ENCODE results near the gene CCDC148.

CCDC148 gene

GRCh38 chr2:158189526-158189925 is 267.0 kb downstream of the CCDC148 start:
- H3K4me3 Mint-ChIP-seq = no peak overlapping the region

DNA sequence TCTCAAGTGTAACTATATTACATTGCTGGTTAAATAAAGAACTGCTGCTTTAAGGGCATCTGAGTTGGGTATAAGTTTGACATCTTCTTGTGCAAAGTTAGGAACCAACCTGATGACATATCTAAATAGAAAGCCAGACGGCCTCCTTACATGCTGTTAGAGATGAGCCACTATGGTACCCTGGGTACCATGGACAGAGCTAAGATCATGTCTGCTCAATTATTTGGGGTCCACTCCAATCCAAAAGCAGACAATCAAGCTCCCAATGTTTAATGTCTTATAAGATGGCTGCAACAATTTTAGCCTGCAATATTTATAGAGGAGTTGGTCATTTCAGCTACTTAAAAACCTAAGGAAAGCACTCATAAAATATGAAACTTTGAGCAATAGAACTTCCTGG is 268.6 kb downstream of the CCDC148 start:
- Mint-ChIP-seq H3K4me3 (no peak overlapping the region), H3K9me3 (no peaks in the 10 kb centered on the region), H3K36me3 (ENCODE audit: insufficient read depth) (no peaks in the 10 kb centered on the region), H3K27me3 (no peaks in the 10 kb centered on the region), H3K4me1 (ENCODE audit: low read depth in 2 of 2) (peaks cover 1 to 5% of the 10 kb centered on the region in 2 donors), H3K27ac (no peak overlapping the region)
- DNase-seq (no peak), ATAC-seq (replicated peaks) (no peak)

More at GRCh38 chr2:158189526-158189925, 267.0 kb downstream of the CCDC148 start:
- no peaks in the 10 kb centered on the region for H3K36me3 Mint-ChIP-seq (ENCODE audit: insufficient read depth)
- no peak overlapping the region for H3K27ac Mint-ChIP-seq
- peaks cover 1 to 5% of the 10 kb centered on the region in 2 donors for H3K4me1 Mint-ChIP-seq (ENCODE audit: low read depth in 2 of 2)
- ATAC-seq (replicated peaks) (no peak), DNase-seq (no peak)
- no peaks in the 10 kb centered on the region for H3K9me3 Mint-ChIP-seq
- H3K27me3 Mint-ChIP-seq = no peaks in the 10 kb centered on the region

- ATAC-seq (replicated peaks) (no peak), DNase-seq (no peak)
- no peaks in the 10 kb centered on the region for H3K9me3 Mint-ChIP-seq
- H3K27me3 Mint-ChIP-seq = peaks cover 9 to 21% of the 10 kb centered on the region in 2 donors
- no peak overlapping the region for H3K27ac Mint-ChIP-seq
- no peak overlapping the region for H3K4me3 Mint-ChIP-seq
- no peaks in the 10 kb centered on the region for H3K36me3 Mint-ChIP-seq (ENCODE audit: insufficient read depth)
- H3K4me1 Mint-ChIP-seq (ENCODE audit: low read depth in 2 of 2) = peaks cover 0 to 1% of the 10 kb centered on the region in 2 donors
Measured at GRCh38 chr2:158184556-158185343, 271.8 kb downstream of the CCDC148 start.

DNA sequence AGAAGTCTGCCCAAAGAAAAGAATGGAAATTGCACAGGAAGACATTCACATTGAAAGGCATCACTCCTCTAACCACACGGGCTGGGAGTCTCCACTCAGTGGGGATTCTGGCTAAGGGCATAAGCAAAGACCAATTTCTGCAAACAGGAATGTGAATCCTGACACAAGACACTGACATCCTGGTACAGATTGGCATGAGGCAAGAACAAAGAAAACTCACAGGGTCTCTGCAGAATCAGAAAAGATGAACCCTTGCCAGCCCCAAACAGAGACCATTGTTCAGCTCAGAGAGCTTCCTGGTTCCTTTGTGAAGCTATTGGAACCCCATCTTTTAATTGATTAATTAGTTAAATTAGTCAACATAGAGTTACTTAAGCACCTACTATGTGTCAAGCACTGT is 272.6 kb downstream of the CCDC148 start:
- no peaks in the 10 kb centered on the region for H3K4me1 Mint-ChIP-seq (ENCODE audit: low read depth in 2 of 2)
- H3K4me3 Mint-ChIP-seq = no peak overlapping the region
- peaks cover 10 to 21% of the 10 kb centered on the region in 2 donors for H3K27me3 Mint-ChIP-seq
- no peaks in the 10 kb centered on the region for H3K9me3 Mint-ChIP-seq
- H3K27ac Mint-ChIP-seq = no peak overlapping the region
- DNase-seq (no peak), ATAC-seq (replicated peaks) (no peak)
- no peaks in the 10 kb centered on the region for H3K36me3 Mint-ChIP-seq (ENCODE audit: insufficient read depth)

- Mint-ChIP-seq H3K4me1 (ENCODE audit: low read depth in 2 of 2) (no peaks in the 10 kb centered on the region), H3K4me3 (no peak overlapping the region), H3K27me3 (peaks cover 10 to 21% of the 10 kb centered on the region in 2 donors), H3K36me3 (ENCODE audit: insufficient read depth) (no peaks in the 10 kb centered on the region), H3K9me3 (no peaks in the 10 kb centered on the region), H3K27ac (no peak overlapping the region)
- no peak for DNase-seq
- ATAC-seq (replicated peaks) = no peak
Measured at GRCh38 chr2:158182676-158183295, 273.8 kb downstream of the CCDC148 start.

GRCh38 chr2:158181171-158181570 is 275.4 kb downstream of the CCDC148 start:
- H3K4me3 Mint-ChIP-seq = no peak overlapping the region
- no peaks in the 10 kb centered on the region for H3K36me3 Mint-ChIP-seq (ENCODE audit: insufficient read depth)
- H3K4me1 Mint-ChIP-seq (ENCODE audit: low read depth in 2 of 2) = no peaks in the 10 kb centered on the region
- ATAC-seq (replicated peaks) (no peak), DNase-seq (no peak)
- no peak overlapping the region for H3K27ac Mint-ChIP-seq
- H3K27me3 Mint-ChIP-seq = peaks cover 10 to 21% of the 10 kb centered on the region in 2 donors
- H3K9me3 Mint-ChIP-seq = no peaks in the 10 kb centered on the region

GRCh38 chr2:158179660-158180059 is 276.9 kb downstream of the CCDC148 start:
- H3K27ac Mint-ChIP-seq = no peak overlapping the region
- ATAC-seq (replicated peaks) (no peak), DNase-seq (no peak)
- H3K36me3 Mint-ChIP-seq (ENCODE audit: insufficient read depth) = no peaks in the 10 kb centered on the region
- no peaks in the 10 kb centered on the region for H3K9me3 Mint-ChIP-seq
- H3K4me3 Mint-ChIP-seq = no peak overlapping the region
- peaks cover 21 to 22% of the 10 kb centered on the region in 2 donors for H3K27me3 Mint-ChIP-seq
- H3K4me1 Mint-ChIP-seq (ENCODE audit: low read depth in 2 of 2) = no peaks in the 10 kb centered on the region

DNA sequence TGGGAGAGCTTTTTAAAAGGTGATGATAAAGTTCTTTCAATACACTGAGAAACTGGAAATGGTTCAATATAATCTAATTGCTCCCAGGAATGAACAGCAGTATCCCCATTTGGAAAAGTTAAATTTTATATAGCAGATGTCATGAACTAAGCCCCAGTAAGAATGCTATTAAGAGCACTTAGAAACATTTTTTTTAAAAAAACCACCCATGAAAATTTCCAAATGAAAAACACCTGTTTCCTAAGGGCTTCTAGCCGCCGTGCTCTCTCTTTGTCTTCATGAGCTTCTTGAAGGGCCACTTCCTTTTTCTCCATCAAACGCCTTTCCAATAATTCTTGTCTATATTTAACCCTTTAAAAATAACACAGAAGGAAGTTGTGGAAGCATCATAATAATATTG is 277.9 kb downstream of the CCDC148 start:
- Mint-ChIP-seq H3K27ac (no peak overlapping the region), H3K36me3 (ENCODE audit: insufficient read depth) (no peaks in the 10 kb centered on the region), H3K27me3 (peaks cover 21 to 22% of the 10 kb centered on the region in 2 donors), H3K4me3 (no peak overlapping the region), H3K4me1 (ENCODE audit: low read depth in 2 of 2) (no peaks in the 10 kb centered on the region), H3K9me3 (no peaks in the 10 kb centered on the region)
- no peak for DNase-seq
- no peak for ATAC-seq (replicated peaks)

- no peaks in the 10 kb centered on the region for H3K4me1 Mint-ChIP-seq (ENCODE audit: low read depth in 2 of 2)
- no peak for ATAC-seq (replicated peaks)
- no peaks in the 10 kb centered on the region for H3K36me3 Mint-ChIP-seq (ENCODE audit: insufficient read depth)
- H3K27me3 Mint-ChIP-seq = peaks cover 3 to 21% of the 10 kb centered on the region in 2 donors
- DNase-seq = no peak
- H3K9me3 Mint-ChIP-seq = no peaks in the 10 kb centered on the region
- no peak overlapping the region for H3K27ac Mint-ChIP-seq
- no peak overlapping the region for H3K4me3 Mint-ChIP-seq
Measured at GRCh38 chr2:158174956-158175355, 281.6 kb downstream of the CCDC148 start.

DNA sequence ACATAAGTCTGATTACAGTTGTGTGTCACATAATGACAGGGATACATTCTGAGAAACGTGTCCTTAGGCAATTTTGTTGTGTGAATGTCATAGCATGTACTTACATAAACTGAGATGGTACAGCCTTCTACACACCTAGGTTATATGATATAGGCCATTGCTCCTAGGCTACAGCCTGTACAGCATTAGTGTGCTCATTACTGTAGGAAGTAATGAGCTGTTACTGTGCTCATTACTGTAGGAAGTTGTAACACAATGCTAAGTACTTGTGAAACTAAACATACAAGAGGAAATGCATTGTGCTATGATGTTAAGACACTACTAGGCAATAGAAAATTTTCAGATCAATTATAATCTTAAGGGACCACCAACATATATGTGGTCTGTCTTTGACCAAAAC is 282.1 kb downstream of the CCDC148 start:
- Mint-ChIP-seq H3K4me3 (no peak overlapping the region), H3K27me3 (peaks cover 0 to 17% of the 10 kb centered on the region in 2 donors), H3K9me3 (no peaks in the 10 kb centered on the region), H3K36me3 (ENCODE audit: insufficient read depth) (no peaks in the 10 kb centered on the region), H3K4me1 (ENCODE audit: low read depth in 2 of 2) (no peaks in the 10 kb centered on the region), H3K27ac (no peak overlapping the region)
- ATAC-seq (replicated peaks) (no peak), DNase-seq (no peak)

- Mint-ChIP-seq H3K9me3 (peaks cover 0 to 3% of the 10 kb centered on the region in 2 donors), H3K4me3 (no peak overlapping the region), H3K36me3 (ENCODE audit: insufficient read depth) (no peaks in the 10 kb centered on the region), H3K27me3 (peaks cover 0 to 27% of the 10 kb centered on the region in 2 donors), H3K4me1 (ENCODE audit: low read depth in 2 of 2) (no peaks in the 10 kb centered on the region), H3K27ac (no peak overlapping the region)
- ATAC-seq (replicated peaks) (no peak), DNase-seq (no peak)
Measured at GRCh38 chr2:158172719-158173118, 283.8 kb downstream of the CCDC148 start.

- H3K4me1 Mint-ChIP-seq (ENCODE audit: low read depth in 2 of 2) = no peaks in the 10 kb centered on the region
- no peaks in the 10 kb centered on the region for H3K9me3 Mint-ChIP-seq
- no peaks in the 10 kb centered on the region for H3K36me3 Mint-ChIP-seq (ENCODE audit: insufficient read depth)
- peaks cover 5 to 7% of the 10 kb centered on the region in 2 donors for H3K27me3 Mint-ChIP-seq
- H3K4me3 Mint-ChIP-seq = no peak overlapping the region
- no peak overlapping the region for H3K27ac Mint-ChIP-seq
- DNase-seq (no peak), ATAC-seq (replicated peaks) (no peak)
Measured at GRCh38 chr2:158154596-158154995, 302.0 kb downstream of the CCDC148 start.

GRCh38 chr2:158153270-158154015 is 303.1 kb downstream of the CCDC148 start:
- no peaks in the 10 kb centered on the region for H3K9me3 Mint-ChIP-seq
- peaks cover 0 to 7% of the 10 kb centered on the region in 2 donors for H3K27me3 Mint-ChIP-seq
- no peak overlapping the region for H3K4me3 Mint-ChIP-seq
- no peak for DNase-seq
- no peak overlapping the region for H3K27ac Mint-ChIP-seq
- H3K36me3 Mint-ChIP-seq (ENCODE audit: insufficient read depth) = no peaks in the 10 kb centered on the region
- ATAC-seq (replicated peaks) = no peak
- H3K4me1 Mint-ChIP-seq (ENCODE audit: low read depth in 2 of 2) = no peaks in the 10 kb centered on the region

Measured in effector memory CD8-positive, alpha-beta T cell (primary cell).